Choroid plexus epithelial cell (primary cell): ENCODE data around the gene TRIM75.
A peak's percentile ranks its signal among the peaks of the same experiment; 100 is the strongest.
"Not testable (repeated sequence)": the region's sequence is repeated elsewhere in the genome, so short reads cannot be mapped to it uniquely, and the experiment has no call there.

Experiments
- DNase-seq: peaks from one replicate; pipeline ENCODE4 v3.0.0-alpha.2; 2010; ENCODE audit warnings: low read depth
- H3K4me3 ChIP-seq: 2 replicates; pipeline ENCODE4 v1.5.1; 2011; ENCODE audit warnings: low read depth, mild to moderate bottlenecking, control low read depth, low read length, moderate library complexity
- TF ChIP-seq, protein P1 (sequence below): conservative IDR thresholded peaks from 2 replicates; pipeline ENCODE4 v1.5.1; 2011; ENCODE audit warnings: low read depth, mild to moderate bottlenecking, control low read depth, inconsistent platforms, low read length, moderate library complexity

Gene TRIM75

DNA sequence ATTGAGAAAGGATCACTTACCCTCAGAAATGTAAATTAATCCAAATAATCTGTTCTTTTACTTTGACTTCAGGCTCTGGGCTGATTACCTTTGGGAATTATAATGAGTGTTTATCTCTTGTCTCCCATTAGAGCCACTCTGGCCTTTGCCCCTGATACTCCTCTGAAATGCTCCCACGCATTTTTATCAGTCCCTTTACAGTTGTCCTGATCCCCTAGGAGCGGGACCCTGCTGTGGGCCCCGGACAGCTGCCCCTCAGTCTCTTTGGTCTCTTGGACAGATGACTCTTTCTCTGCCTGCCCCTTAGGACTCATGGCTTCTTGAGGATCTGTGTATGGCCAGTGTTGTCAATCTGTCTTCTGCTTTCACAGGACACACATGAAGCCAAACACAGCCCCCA is 1.0 kb upstream of the TRIM75 start:
- DNase-seq: no peak
- H3K4me3 ChIP-seq: no peak overlapping the region
- TF ChIP-seq, protein P1, sequence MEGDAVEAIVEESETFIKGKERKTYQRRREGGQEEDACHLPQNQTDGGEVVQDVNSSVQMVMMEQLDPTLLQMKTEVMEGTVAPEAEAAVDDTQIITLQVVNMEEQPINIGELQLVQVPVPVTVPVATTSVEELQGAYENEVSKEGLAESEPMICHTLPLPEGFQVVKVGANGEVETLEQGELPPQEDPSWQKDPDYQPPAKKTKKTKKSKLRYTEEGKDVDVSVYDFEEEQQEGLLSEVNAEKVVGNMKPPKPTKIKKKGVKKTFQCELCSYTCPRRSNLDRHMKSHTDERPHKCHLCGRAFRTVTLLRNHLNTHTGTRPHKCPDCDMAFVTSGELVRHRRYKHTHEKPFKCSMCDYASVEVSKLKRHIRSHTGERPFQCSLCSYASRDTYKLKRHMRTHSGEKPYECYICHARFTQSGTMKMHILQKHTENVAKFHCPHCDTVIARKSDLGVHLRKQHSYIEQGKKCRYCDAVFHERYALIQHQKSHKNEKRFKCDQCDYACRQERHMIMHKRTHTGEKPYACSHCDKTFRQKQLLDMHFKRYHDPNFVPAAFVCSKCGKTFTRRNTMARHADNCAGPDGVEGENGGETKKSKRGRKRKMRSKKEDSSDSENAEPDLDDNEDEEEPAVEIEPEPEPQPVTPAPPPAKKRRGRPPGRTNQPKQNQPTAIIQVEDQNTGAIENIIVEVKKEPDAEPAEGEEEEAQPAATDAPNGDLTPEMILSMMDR: no peak

DNA sequence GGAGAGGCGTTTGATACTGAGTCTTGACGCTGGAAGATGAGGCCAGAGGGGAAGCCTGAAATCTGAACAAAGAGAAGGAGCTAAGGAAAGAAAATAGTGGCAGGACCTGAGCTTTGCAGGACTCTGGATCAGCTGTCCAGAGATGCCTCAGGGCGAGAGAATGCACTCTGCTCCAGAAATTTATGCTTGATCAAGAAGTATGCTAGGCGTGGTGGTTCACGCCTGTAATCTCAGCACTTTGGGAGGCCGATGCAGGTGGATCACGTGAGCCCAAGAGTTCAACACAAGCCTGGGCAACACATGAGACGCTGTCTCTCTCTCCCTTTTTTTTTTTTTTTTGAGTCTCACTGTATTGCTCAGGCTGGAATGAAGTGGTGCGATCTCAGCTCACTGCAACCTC is 1.9 kb downstream of the TRIM75 start:
- TF ChIP-seq, protein P1: no peak
- DNase-seq: no peak

DNA sequence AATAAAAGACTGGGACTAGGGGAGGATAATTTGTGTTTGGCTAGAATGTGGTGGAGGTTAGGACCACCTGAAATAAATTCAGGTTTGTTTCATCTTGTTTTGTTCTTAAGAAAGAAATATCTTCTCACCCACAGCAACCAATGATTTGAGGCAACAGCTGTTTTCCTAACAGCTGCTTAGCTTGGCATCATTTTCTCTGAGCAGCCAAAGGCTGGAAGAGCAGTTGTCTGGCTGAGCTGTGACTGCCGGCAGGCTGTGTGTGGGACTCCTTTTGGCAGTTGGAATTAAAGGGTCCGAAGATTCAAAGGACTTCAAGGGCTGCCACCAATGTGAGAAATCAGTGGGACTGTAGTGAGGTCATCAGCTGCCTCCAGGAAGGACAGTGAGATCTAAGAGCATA is 5.0 kb downstream of the TRIM75 start:
- no peak for DNase-seq
- TF ChIP-seq, protein P1: no peak
- H3K4me3 ChIP-seq: no peak overlapping the region

More for the DNA sequence above, 1.9 kb downstream of the TRIM75 start:
- no peak overlapping the region for H3K4me3 ChIP-seq

DNA sequence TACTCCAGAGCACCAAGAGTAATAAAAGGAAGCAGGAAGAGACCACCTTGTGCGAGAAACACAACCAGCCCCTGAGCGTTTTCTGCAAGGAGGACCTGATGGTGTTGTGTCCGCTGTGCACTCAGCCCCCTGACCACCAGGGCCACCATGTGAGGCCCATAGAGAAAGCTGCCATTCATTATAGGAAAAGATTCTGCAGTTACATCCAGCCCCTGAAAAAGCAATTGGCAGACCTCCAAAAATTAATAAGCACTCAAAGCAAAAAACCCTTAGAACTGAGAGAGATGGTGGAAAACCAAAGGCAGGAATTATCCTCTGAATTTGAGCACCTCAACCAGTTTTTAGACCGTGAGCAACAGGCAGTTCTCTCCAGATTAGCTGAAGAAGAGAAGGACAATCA is 5.7 kb downstream of the TRIM75 start:
- TF ChIP-seq, protein P1: no peak
- H3K4me3 ChIP-seq: no peak overlapping the region
- peak; percentile 2 for DNase-seq

DNA sequence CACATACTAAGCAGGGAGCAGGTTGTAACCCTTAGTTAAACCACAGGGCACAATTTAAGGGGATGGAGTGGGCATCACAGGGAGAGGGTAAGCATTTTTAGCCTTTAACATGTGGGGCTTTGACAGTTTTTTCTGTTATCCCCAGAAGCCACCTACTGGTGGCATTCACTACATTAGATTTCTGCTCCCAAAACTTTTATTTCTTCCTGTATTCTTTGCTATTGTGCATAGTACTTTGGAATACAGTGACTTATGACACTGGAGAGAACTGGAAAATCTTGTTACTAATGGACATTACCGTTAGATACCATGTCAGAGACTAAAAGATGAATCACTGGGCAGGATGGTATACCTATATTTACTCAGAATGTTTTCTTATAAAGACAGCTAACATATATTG is 7.3 kb downstream of the TRIM75 start:
- no peak overlapping the region for H3K4me3 ChIP-seq
- DNase-seq: peak; percentile 9
- TF ChIP-seq, protein P1: peak; percentile 24

DNA sequence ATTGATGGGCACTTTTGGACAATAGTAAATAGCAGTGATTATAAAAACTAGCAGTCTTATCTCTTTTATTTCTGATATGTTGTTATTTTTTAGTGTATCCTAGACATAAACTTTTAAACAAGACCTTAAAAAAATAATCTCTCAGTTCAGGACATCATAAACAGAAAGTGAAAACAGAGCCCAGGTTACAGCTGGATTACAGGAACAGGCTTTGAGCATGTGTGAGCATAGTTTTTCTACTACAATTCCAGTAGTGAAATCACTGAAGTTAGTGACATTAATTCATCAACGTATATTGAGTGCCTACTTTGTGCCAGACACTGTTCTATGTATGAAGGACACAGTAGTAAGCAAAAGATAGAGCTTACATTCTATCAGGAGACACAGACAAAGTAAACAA is 16.9 kb downstream of the TRIM75 start:
- TF ChIP-seq, protein P1: no peak
- no peak overlapping the region for H3K4me3 ChIP-seq
- DNase-seq: peak; percentile 2

DNA sequence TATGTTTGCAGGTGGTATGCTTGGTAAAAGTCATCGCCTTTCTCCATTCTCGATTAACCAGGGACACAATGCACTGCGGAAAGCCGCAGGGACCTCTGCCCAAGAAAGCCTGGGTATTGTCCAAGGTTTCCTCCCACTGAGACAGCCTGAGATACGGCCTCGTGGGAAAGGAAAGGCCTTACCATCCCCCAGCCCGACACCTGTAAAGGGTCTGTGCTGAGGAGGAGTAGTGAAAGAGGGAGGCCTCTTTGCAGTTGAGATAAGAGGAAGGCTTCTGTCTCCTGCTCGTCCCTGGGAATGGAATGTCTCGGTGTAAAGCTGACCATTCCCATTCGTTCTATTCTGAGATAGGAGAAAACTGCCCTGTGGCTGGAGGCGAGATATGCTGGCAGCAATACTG is 19.7 kb downstream of the TRIM75 start:
- H3K4me3 ChIP-seq, DNase-seq: not testable (repeated sequence)
